ENCODE measurements around the gene FLOT1.

Gene FLOT1

DNA sequence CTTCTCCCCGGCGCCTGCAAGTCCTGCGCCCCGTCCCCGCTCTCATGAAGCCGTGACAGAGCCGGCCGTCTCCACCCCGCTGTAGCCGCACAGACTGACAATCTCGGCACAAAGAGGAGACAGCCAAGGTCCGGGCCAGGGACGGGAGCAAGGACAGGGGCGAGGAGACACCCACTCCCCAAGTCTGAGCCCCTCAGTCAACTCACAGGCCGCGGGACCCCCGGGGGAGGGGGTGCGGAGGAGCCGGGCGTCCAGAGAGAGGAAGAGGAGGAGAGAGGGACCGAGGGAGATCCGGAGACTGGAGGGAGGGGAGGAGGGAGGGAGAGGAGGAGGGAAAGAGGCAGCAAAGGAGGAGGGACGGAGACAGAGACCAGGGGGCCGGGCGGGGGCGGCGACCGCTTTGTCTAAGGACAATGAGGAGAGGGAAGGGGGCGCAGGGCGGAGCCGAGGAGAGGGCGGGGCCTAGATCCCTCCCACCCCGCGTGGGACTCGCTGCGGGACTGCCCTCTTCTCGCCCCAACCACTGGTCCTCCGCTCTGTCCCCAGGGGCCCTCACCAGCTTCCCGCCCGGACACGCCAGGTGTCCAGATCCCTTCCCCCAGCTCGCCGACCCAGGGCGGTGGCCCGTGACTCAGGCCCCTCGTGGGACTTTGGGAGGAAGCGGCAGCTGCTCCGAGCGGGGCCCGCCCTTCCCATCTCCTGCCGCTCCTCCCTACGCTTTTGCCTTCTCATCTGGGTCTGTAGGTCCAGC lies 55.4 kb downstream of the FLOT1 start:
- in situ Hi-C loops (cut with HindIII; ENCODE audit: low pct_ligation_motif_present, low pct_unique_long_range_greater_than_20kb, low sequenced_read_pairs), result no loop called here
- peak; percentile 90 for DNase-seq

DNA sequence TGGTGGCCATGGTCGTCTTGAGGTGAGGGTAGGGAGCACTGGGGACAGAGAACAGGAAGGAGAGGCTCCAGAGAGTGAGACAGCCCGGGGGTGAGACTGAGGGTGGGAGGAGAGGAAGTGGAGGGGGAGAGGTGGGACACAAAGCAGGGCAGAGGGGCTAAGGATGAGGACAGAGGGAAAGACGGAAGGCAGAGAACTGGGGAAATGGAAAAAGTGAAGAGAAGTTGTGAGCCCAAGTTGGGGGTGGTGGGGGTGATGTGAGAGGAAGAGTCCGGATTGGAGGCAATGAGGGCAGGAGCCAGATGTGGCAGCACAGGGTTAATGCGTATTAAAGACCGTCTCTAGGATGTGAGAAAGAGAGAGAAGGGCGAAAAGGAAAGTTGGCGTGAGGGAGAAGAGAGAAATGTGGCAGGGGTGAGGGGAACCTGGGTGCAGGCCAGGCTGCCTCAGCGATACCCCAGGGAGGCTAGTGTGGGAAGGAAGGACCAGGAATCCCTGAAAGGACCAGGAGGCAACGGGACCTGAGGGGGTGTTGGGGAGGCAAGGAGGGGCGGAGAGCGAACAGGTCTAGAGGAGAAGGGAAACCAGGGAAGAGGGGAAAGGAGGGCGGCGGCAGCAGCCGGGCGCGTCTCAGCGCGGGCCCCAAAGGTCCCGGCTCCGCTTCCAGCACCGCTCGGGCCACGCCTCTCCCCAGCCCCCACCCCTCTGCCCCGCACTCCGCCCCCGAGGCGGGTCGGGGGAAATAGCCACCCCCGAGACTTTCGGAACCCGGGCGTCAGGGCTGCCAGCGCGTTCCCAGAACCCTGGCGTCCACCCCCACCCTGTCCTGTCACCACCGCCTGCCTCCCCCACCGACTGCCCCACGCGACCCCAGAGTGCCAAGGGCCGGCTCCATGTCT lies 56.2 kb downstream of the FLOT1 start, which contains the start of gene PPP1R18:
Gene PPP1R18, minus strand, starts transcription at position 637 of the 899 bp plus-strand sequence. Its CDS starts 627 bp downstream, at position 10.
- in situ Hi-C loops (cut with HindIII; ENCODE audit: low pct_ligation_motif_present, low pct_unique_long_range_greater_than_20kb, low sequenced_read_pairs), result no loop called here
- peak; percentile 64 for DNase-seq

DNA sequence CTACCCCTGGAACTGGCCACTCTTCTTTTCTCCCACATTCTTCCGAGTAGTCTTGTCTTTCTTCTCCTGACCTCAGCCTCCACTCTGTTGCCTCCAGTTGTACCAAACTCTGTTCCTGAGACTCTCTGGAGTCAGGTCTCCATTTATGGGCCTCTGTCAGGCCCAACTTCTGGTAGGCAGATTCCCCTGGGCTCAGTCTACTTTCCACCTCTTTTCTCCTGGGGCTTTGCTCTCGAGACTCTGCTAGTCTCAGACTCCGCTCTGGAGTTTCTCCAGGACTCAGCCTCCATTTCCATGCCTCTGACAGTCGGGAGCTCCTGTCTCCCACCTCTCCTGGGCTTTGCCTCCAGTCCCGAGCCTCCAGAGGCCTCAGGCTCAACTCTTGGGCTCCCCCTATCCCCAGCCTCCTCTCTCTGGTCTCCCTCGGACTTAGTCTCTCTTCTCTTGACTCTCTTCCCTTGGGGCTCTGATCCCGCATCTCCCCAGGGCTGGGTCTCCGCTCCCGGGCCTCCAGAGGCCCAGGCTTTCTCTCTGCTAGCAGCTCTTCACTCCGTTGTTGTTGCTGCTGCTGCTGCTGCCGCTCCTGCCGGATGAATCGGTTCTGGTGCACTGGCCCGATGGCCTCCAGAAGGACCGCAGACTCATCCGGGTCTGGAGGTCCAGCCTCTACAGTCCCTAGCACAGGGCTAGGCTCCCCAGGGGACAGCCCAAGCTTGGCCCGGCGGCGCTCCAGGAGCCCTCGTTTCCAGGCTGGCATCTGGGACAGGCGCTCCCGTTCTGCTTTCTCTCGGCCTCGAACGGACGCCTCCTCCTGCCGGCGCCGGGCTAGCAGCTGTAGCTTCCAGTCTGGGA lies 57.1 kb downstream of the FLOT1 start:
- peak; percentile 47 for DNase-seq
- in situ Hi-C loops (cut with HindIII; ENCODE audit: low pct_ligation_motif_present, low pct_unique_long_range_greater_than_20kb, low sequenced_read_pairs), result no loop called here

DNA sequence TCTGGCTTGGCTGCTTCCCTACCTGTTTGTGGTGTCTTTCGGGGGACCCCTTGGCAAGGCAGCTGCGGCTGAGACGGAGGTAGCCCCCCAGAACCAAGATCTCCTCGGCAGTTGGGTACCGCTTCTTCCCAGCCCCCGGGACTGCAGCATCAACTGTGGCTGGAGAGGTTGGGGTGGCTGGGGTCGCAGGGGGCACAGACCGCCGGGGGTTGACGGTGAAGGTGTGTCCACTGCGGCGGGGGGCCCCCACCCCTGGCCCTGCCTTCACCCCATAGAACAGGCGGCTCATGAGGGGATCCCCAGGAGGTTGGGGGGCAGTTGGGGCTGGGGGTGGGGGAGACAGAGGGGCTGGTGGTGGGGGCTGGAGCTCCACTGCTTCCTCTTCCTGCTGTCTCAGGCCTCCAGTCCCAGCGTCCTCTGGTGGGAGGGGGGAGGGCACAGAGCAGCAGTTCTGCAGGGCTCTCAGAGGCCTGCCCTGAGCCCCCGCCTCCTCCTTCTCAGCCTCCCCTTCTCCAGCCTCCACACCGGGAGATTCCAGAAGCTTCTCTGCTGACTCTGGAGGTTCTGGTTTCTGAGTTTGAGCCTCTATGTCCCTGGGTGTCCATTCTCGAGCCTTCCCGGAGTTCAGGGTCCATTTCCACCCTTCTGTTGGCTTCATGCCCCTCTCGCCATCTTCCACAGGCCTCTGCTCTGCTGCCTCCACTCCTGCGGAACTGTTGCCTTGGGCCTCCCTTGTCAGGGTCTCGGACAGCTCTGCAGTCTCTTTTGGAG lies 57.9 kb downstream of the FLOT1 start:
- in situ Hi-C loops (cut with HindIII; ENCODE audit: low pct_ligation_motif_present, low pct_unique_long_range_greater_than_20kb, low sequenced_read_pairs), result no loop called here
- DNase-seq, result peak; percentile 37

DNA sequence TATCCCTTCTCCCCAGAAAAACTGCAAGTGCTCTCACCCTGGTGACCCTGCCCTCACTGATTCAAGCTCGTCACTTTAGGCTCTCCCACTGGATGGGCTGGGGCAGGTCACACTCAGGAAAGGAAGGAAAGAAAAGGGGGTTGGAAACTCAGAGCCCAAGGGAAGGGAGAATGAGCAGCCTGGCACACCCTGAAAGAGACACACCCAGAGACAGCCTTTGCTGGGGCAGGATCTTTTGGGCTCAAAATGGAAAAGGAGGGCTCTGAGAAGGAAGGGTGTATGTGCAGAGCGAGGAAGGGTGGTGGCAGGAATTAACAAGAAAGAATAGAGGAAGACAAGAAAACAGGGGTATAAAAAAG lies 58.5 kb downstream of the FLOT1 start:
- no peak for DNase-seq
- in situ Hi-C loops (cut with HindIII; ENCODE audit: low pct_ligation_motif_present, low pct_unique_long_range_greater_than_20kb, low sequenced_read_pairs), result no loop called here

DNA sequence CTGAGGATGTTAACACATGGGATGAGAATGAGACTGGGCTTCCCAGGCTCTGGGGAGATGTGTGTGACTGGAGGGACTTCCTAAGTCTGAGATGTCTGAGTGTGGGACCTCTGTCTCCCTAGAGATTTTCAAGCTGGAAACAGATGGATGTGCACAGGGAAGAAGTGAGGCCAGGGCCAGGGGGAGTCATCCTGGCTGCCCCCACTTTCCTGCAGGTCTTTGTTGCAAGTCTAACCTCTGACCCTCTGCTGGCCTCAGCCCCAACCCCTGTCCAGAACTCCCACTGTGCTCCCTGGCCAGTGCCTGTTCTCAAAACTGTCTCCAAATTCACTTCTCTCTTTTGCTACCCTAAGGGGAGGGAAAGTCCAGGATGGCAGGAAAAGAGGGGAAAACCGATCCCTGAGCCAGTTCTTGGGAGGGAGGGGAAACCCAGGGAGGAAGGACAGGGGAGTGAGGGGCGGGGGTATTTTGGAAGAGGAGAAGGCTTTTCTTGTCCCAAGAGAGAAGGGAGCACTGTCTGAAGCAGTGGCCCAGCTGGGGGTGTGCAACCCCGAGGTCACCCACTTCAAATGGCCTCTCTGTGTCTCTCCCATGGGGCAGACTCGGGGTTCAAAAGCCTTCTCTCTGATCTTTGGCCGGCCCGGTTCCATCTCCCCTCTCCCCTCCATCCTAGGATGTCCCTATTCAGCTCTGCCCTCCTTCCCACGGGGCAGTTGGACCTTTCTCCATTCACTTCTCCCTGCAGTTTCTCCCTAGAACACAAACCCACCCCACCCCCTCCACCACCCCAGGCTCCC lies 59.1 kb downstream of the FLOT1 start:
- DNase-seq, result no peak
- in situ Hi-C loops (cut with HindIII; ENCODE audit: low pct_ligation_motif_present, low pct_unique_long_range_greater_than_20kb, low sequenced_read_pairs), result no loop called here

DNA sequence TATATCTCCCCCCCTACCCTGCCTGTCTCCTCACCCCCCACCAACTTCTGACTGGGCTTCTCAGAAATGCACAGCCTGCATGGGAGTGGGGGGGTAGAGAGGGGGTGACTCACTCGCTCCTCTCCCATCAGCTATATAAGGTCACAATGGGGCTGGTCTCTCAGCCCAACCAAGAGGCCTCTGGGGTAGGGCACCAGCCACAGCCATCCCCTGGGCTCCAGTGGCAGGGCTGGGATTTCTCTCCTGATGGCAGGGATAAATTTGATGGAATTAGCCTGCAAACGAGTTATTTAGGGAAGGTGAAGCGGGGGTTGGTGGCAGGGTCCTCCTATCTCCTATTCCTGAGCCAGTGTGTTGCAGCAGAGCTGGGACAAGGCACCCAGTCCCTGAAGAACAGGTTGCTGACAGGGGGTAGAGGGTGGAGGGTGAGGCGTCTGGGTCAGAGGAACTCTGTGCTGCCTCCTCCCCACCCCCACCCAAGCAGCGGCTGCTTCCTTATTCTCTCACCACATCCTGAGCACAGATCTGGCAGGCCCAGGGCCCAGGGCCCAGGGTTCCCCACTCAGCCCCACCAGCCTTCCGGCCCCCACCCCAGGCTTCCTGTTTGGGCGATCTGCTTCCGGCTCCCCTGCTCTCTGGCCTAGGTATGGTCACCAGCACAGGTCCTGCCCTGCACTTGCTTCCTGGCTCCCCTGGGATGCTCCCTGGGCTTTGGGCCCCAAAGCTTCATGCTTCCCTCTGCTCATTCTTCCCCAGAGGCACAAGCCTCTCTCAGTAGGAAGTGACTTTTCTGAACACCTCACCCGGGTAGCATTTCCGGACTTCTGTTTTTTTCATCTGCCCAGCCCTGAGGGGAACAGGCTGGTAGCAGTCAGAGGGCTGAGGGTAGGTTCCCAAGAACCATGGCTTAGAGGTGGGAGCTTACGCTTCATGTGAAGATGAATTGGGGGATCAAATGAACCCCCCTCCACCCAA lies 60.1 kb downstream of the FLOT1 start:
- in situ Hi-C loops (cut with HindIII; ENCODE audit: low pct_ligation_motif_present, low pct_unique_long_range_greater_than_20kb, low sequenced_read_pairs), result no loop called here
- peak; percentile 77 for DNase-seq

DNA sequence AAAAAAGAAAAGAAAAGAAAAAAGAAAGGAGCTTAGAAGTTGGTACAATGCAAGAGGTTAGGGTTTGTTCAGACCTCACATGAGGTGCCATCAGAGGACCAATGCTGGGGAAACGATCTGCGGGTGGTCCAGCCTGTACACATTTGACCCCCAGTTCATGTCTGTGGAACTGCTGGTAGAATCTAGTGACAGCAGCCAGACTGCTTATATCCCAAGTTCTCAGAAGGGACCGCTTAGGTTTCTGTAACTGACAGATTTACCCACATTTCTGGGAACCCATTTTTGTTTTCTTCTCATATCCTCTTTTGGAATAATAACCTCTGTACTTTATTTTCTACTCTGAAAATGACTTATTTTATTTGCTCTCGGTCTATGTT lies 60.7 kb downstream of the FLOT1 start:
- no peak for DNase-seq
- in situ Hi-C loops (cut with HindIII; ENCODE audit: low pct_ligation_motif_present, low pct_unique_long_range_greater_than_20kb, low sequenced_read_pairs), result no loop called here

DNA sequence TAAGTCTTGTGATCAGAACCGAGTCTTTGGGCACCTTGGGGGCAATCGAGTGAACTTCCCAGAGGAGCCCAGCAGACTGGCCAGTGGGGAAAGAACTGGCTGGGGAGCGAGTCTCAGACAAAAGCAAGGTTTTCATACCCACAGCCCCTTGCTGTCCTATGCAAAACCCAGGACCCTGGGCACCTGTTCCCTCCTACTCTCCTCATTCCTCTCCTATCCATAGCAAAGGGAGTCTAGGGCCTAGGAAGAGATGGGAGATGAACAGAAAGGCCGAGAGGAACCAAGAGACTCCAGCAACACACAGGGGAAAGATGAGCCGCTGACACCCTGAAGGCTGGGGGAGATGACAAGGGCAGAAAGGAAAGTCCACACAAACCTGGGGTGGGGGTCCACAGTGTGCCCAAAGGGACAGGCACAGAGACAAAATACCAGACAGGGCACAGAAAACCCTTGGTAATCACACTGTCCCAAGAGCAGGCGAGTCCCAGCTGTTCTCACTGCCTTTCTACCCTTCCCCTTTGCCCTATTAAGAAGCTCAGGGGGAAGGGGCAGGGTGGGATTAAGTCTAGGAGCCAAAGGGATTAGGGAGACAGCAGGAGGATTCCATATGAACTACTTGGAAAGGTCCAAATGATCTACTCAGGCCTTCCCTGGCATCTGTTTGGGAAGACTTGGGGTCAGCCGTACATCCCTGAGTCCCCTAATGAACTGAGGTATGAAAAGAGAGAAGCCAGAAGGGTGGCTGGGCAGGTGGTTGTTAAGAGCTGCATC lies 62.5 kb downstream of the FLOT1 start:
- in situ Hi-C loops (cut with HindIII; ENCODE audit: low pct_ligation_motif_present, low pct_unique_long_range_greater_than_20kb, low sequenced_read_pairs), result no loop called here
- no peak for DNase-seq

DNA sequence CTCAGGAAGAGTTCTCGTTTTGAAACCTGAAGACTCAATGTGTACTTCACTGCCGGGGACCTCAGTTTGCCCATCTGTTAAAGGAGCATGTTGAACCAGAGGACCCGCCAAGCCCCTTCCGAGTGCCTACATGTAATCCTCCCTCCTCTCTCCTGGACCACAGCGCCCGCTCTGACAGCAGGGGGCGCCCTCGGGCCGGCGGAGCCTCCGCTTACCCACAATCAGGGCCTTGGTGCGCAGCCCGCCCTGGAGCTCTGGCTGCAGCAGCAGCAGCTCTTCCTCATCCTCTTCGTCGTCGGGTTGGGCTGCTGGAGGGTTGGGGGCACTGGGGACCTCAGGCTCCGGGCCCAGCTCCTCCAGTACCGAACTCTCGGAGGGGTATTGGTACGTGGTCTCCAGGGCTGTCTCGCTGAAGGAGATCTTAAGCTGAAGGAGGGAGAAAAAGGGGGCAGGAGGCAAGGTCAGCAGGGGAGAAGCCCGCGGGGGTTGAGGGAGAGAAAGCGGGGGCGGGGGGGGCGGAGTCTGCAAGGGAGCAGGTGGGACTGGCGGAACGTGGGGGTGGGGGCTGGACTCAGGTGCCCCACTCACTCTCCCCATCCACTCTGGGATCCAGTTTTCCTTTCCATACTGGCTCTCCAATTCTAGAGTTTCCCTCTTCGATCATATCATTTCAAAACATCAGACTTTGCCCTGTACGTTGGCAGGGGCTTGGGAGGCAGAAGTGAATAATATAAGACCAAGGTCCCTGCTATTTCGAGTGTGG lies 63.3 kb downstream of the FLOT1 start:
- in situ Hi-C loops (cut with HindIII; ENCODE audit: low pct_ligation_motif_present, low pct_unique_long_range_greater_than_20kb, low sequenced_read_pairs), result no loop called here
- peak; percentile 73 for DNase-seq

All from ACHN (cell line).